Neural cell (in vitro differentiated cells): Measurements from ENCODE around the gene KLHL36. TPM values are rescaled to one million over a fixed set of nuclear protein-coding genes. Genes with fewer than 3 reads are reported as not detected.
A peak's percentile ranks its signal among the peaks of the same experiment; 100 is the strongest.

Source experiments
- H2AFZ ChIP-seq: fragments of 200-600, 300-800 bp; sonication (generic), shearing (Covaris generic); 2 replicates; pipeline ENCODE4 v1.6.0; 2014; ENCODE audit warnings: low read depth, mild to moderate bottlenecking, antibody characterized with exemption, low read length, moderate library complexity
- H3F3A ChIP-seq: fragments of 200-600 bp; shearing (Covaris generic); 2 replicates; pipeline ENCODE4 v1.6.1; 2016; ENCODE audit warnings: mild to moderate bottlenecking, moderate library complexity, mixed read lengths, antibody characterized with exemption, low read length; ENCODE audit not compliant: insufficient read depth, poor library complexity, severe bottlenecking
- H3K27ac ChIP-seq: fragments of 200-600, 300-800 bp; sonication (generic), shearing (Covaris generic); 2 replicates; pipeline ENCODE4 v1.5.1; 2014; ENCODE audit warnings: mild to moderate bottlenecking, low read length, moderate library complexity
- H3K27me3 ChIP-seq: fragments of 300-800, 200-600 bp; sonication (generic), shearing (Covaris generic); 2 replicates; pipeline ENCODE4 v1.6.0; 2014; ENCODE audit warnings: mild to moderate bottlenecking, low read depth, low read length, moderate library complexity; ENCODE audit not compliant: insufficient read depth
- H3K36me3 ChIP-seq: fragments of 300-800, 200-600 bp; sonication (generic), shearing (Covaris generic); 2 replicates; pipeline ENCODE4 v1.5.1; 2014; ENCODE audit warnings: mild to moderate bottlenecking, antibody characterized with exemption, low read length, moderate library complexity; ENCODE audit not compliant: insufficient read depth
- H3K4me2 ChIP-seq: fragments of 300-800, 200-600 bp; sonication (generic), shearing (Covaris generic); 2 replicates; pipeline ENCODE4 v1.6.0; 2014; ENCODE audit warnings: mild to moderate bottlenecking, low read length
- H3K4me3 ChIP-seq: fragments of 300-800, 200-600 bp; sonication (generic), shearing (Covaris generic); 2 replicates; pipeline ENCODE4 v1.5.1; 2014; ENCODE audit warnings: mild to moderate bottlenecking, low read length, moderate library complexity
- H3K79me2 ChIP-seq: fragments of 200-600 bp; shearing (Covaris generic); replicated peaks from 2 replicates; pipeline ENCODE4 v1.6.0; 2014; ENCODE audit warnings: mild to moderate bottlenecking, low read length, moderate library complexity; ENCODE audit not compliant: insufficient read depth
- H3K9ac ChIP-seq: fragments of 300-800, 200-600 bp; sonication (generic), shearing (Covaris generic); 2 replicates; pipeline ENCODE4 v1.6.1; 2016; ENCODE audit warnings: mild to moderate bottlenecking, low read length, mixed read lengths
- H3K9me2 ChIP-seq: fragments of 200-600 bp; shearing (Covaris generic); 2 replicates; pipeline ENCODE4 v1.6.1; 2016; ENCODE audit warnings: mild to moderate bottlenecking, low read length, mixed read lengths; ENCODE audit not compliant: insufficient read depth
- H3K9me3 ChIP-seq: fragments of 200-600, 300-800 bp; sonication (generic), shearing (Covaris generic); 2 replicates; pipeline ENCODE4 v1.6.1; 2016; ENCODE audit warnings: mild to moderate bottlenecking, mixed run types, low read length, moderate library complexity, mixed read lengths
- H4K20me1 ChIP-seq: fragments of 200-600 bp; shearing (Covaris generic); 2 replicates; pipeline ENCODE4 v1.6.1; 2016; ENCODE audit warnings: mild to moderate bottlenecking, mixed run types; ENCODE audit not compliant: insufficient read depth
- CTCF ChIP-seq: fragments of 450-650 bp; IDR thresholded peaks from 2 replicates; pipeline ENCODE4 v1.5.1; 2014; ENCODE audit warnings: antibody characterized with exemption, mild to moderate bottlenecking, moderate library complexity; ENCODE audit not compliant: poor library complexity, severe bottlenecking
- EP300 ChIP-seq: fragments of 450-650 bp; conservative IDR thresholded peaks from 2 replicates; pipeline ENCODE4 v1.6.1; 2014; ENCODE audit warnings: antibody characterized with exemption, mild to moderate bottlenecking, moderate library complexity; ENCODE audit not compliant: poor library complexity, severe bottlenecking
- EZH2 ChIP-seq: fragments of 200-600, 300-800 bp; shearing (Covaris generic), sonication (generic); IDR thresholded peaks from 2 replicates; pipeline ENCODE4 v1.6.1; 2014; ENCODE audit warnings: antibody characterized with exemption, low read length, borderline replicate concordance, mild to moderate bottlenecking; ENCODE audit not compliant: insufficient read depth, poor library complexity, severe bottlenecking
- MXI1 ChIP-seq: fragments of 450-650 bp; conservative IDR thresholded peaks from 2 replicates; pipeline ENCODE4 v1.6.1; 2014; ENCODE audit warnings: antibody characterized with exemption, mild to moderate bottlenecking; ENCODE audit not compliant: poor library complexity, severe bottlenecking
- POLR2AphosphoS5 ChIP-seq: IDR thresholded peaks from 2 replicates; pipeline ENCODE4 v1.6.1; 2012
- RAD21 ChIP-seq: fragments of 450-650 bp; conservative IDR thresholded peaks from 2 replicates; pipeline ENCODE4 v1.6.1; 2014; ENCODE audit warnings: antibody characterized with exemption, mild to moderate bottlenecking, moderate library complexity
- REST ChIP-seq: IDR thresholded peaks from 2 replicates; pipeline ENCODE4 v1.6.1; 2012; ENCODE audit warnings: borderline replicate concordance
- SMC3 ChIP-seq: fragments of 450-650 bp; conservative IDR thresholded peaks from 2 replicates; pipeline ENCODE4 v1.6.1; 2014; ENCODE audit warnings: antibody characterized with exemption, mild to moderate bottlenecking, moderate library complexity; ENCODE audit not compliant: poor library complexity
- TAF1 ChIP-seq: IDR thresholded peaks from 2 replicates; pipeline ENCODE4 v1.6.1; 2012; ENCODE audit warnings: low read depth
- polyA plus RNA-seq: library from polyadenylated mRNA; depleted of rRNA; stranded (reverse); fragments of >200 nt; gene quantifications from 2 replicates; pipeline ENCODE4 v1.2.3, GENCODE V29; 2014

KLHL36 gene
- polyA plus RNA-seq, 1 donor from 2014 or later = 43.8 TPM

DNA sequence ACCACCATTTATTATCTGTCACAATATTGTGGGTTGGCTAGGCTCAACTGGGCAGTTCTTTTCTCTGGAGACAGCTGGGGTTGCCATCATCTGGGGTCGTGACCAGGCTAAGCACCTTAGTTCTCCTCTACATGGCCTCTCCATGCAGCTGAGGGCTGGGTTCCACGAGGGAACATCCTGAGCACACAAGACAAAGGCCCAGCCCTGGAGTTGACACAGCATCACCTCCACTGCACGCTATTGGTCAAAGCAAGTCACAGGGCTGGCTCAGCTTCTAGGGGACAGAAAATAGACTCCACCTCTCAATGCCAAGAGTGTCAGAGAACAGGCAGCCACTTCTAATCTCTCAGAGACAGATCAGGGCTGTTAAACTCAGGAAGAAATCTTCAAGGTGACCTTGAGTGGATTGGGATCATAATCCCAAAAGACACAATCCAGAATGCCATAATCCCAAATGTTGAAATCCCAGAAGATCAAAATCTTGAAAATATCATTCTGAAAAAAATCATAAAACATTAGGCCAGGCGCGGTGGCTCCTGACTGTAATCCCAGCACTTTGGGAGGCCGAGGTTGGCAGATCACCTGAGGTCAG, 38.5 kb downstream of the KLHL36 start:
- Histone ChIP-seq H3K4me3 (no peak overlapping the region), H3K9ac (no peak overlapping the region)

DNA sequence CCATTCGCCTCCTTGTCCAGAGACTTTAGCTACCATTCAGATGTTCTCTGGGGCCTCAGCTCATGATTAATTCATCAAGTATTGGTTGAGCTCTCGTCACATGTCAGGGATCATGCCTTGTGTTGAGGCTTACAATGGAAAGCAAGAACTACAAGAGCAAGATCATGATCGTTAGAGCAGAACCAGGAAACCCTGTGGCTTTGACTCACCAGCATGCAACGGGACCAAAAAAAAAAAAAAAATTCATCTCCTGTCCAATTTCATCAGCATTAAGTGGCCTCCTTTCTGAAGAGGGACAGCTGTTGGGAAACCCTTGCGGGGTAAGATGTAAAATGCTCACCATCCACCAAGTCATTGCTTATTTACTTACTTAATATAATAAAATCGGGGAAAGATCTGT, 39.4 kb downstream of the KLHL36 start:
- Histone ChIP-seq H3K9me2 (no peaks in the 10 kb centered on the region), H3K79me2 (no peaks in the 10 kb centered on the region), H3K4me2 (no peak overlapping the region), H2AFZ (no peak overlapping the region), H3F3A (no peaks in the 10 kb centered on the region), H3K27me3 (no peaks in the 10 kb centered on the region), H3K4me3 (peak overlapping the region; percentile 2), H4K20me1 (no peaks in the 10 kb centered on the region), H3K36me3 (no peaks in the 10 kb centered on the region), H3K9ac (no peak overlapping the region), H3K9me3 (no peaks in the 10 kb centered on the region), H3K27ac (peak overlapping the region; percentile 24)
- TF ChIP-seq RAD21 (no peak), REST (no peak), CTCF (no peak), SMC3 (no peak), EP300 (no peak), MXI1 (no peak)

More for the DNA sequence above, 38.5 kb downstream of the KLHL36 start:
- Histone ChIP-seq H3K36me3 (no peaks in the 10 kb centered on the region), H4K20me1 (no peaks in the 10 kb centered on the region), H3F3A (no peaks in the 10 kb centered on the region), H2AFZ (no peak overlapping the region), H3K27ac (no peak overlapping the region), H3K9me3 (no peaks in the 10 kb centered on the region), H3K9me2 (no peaks in the 10 kb centered on the region), H3K79me2 (no peaks in the 10 kb centered on the region), H3K27me3 (no peaks in the 10 kb centered on the region), H3K4me2 (no peak overlapping the region)
- TF ChIP-seq RAD21 (no peak), EP300 (no peak), CTCF (no peak), EZH2 (no peak), REST (no peak), POLR2AphosphoS5 (no peak), SMC3 (no peak), TAF1 (no peak)
